RWPE2 (cell line): Measurements from ENCODE around the gene C14orf132.

Source experiments
- ATAC-seq: fragments of 200-7000 bp; cut with Tn5 transposase; 3 replicates; pipeline ENCODE4 v1.9.1; 2021; ENCODE audit warnings: low read depth
- DNase-seq: peaks from one replicate; pipeline ENCODE4 v3.0.0-alpha.2; 2020; ENCODE audit warnings: low spot score
- H3K27ac ChIP-seq: fragments of 450-650 bp; 2 replicates; pipeline ENCODE4 v1.5.1; 2017; ENCODE audit warnings: mild to moderate bottlenecking; ENCODE audit not compliant: poor library complexity, severe bottlenecking
- H3K27me3 ChIP-seq: fragments of 250-450 bp; sonication (Bioruptor Pico); 2 replicates; pipeline ENCODE4 v1.5.1; 2021; ENCODE audit warnings: mild to moderate bottlenecking, moderate library complexity; ENCODE audit not compliant: insufficient read depth, poor library complexity, severe bottlenecking
- H3K36me3 ChIP-seq: fragments of 250-450 bp; sonication (Bioruptor Pico); 2 replicates; pipeline ENCODE4 v1.5.1; 2020; ENCODE audit warnings: low read depth, mild to moderate bottlenecking, moderate library complexity
- H3K4me1 ChIP-seq: fragments of 250-450 bp; sonication (Bioruptor Pico); 2 replicates; pipeline ENCODE4 v1.5.1; 2021; ENCODE audit warnings: mild to moderate bottlenecking, moderate library complexity; ENCODE audit not compliant: insufficient read depth, poor library complexity, severe bottlenecking
- H3K4me3 ChIP-seq: fragments of 250-450 bp; sonication (Bioruptor Pico); 2 replicates; pipeline ENCODE4 v1.5.1; 2021; ENCODE audit warnings: mild to moderate bottlenecking, moderate library complexity; ENCODE audit not compliant: severe bottlenecking
- H3K9me3 ChIP-seq: fragments of 250-450 bp; sonication (Bioruptor Pico); 2 replicates; pipeline ENCODE4 v1.5.1; 2021; ENCODE audit warnings: mild to moderate bottlenecking, moderate library complexity; ENCODE audit not compliant: severe bottlenecking
- TF ChIP-seq, protein P1 (sequence below): fragments of 450-650 bp; IDR thresholded peaks from one replicate; pipeline ENCODE4 v1.5.1; 2017; ENCODE audit warnings: mild to moderate bottlenecking, moderate library complexity; ENCODE audit not compliant: poor library complexity, severe bottlenecking

Gene C14orf132

DNA sequence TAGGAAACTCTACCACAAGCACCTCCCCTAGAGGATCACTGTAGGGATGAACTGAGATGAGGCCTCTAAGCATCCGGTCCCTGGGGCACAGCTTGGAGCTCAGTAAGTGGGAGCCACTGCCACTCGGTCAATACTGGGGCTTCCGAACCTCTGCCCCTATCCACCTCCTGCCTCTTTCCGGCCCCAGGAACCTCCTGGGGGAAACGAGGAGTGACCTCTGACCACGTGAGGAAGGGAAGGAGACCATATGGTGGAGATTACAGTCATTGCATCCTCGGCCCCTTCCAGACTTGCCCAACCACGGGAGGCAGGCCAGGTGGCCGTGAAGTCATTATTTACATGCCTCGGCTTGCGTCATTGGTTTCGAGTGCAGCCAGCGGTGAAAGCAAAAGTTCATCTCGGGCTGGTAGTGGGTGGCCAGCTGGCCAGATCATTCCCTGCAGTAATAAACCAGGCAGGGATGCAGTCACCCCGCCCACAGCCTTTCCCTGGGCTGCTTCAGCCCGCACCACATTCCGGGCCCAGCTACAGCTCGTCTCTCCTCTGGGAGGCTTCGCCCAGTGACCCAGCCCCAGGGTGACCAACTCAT, 65.4 kb downstream of the C14orf132 start:
- H3K27ac ChIP-seq: peak overlapping the region; percentile 16
- H3K9me3 ChIP-seq: no peaks in the 10 kb centered on the region
- peak; percentile 87 for DNase-seq
- H3K27me3 ChIP-seq: no peaks in the 10 kb centered on the region
- H3K36me3 ChIP-seq: no peaks in the 10 kb centered on the region
- H3K4me1 ChIP-seq: peaks cover 9% of the 10 kb centered on the region
- TF ChIP-seq, protein P1, sequence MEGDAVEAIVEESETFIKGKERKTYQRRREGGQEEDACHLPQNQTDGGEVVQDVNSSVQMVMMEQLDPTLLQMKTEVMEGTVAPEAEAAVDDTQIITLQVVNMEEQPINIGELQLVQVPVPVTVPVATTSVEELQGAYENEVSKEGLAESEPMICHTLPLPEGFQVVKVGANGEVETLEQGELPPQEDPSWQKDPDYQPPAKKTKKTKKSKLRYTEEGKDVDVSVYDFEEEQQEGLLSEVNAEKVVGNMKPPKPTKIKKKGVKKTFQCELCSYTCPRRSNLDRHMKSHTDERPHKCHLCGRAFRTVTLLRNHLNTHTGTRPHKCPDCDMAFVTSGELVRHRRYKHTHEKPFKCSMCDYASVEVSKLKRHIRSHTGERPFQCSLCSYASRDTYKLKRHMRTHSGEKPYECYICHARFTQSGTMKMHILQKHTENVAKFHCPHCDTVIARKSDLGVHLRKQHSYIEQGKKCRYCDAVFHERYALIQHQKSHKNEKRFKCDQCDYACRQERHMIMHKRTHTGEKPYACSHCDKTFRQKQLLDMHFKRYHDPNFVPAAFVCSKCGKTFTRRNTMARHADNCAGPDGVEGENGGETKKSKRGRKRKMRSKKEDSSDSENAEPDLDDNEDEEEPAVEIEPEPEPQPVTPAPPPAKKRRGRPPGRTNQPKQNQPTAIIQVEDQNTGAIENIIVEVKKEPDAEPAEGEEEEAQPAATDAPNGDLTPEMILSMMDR: no peak
- peak; percentile 91 for ATAC-seq
- no peak overlapping the region for H3K4me3 ChIP-seq

DNA sequence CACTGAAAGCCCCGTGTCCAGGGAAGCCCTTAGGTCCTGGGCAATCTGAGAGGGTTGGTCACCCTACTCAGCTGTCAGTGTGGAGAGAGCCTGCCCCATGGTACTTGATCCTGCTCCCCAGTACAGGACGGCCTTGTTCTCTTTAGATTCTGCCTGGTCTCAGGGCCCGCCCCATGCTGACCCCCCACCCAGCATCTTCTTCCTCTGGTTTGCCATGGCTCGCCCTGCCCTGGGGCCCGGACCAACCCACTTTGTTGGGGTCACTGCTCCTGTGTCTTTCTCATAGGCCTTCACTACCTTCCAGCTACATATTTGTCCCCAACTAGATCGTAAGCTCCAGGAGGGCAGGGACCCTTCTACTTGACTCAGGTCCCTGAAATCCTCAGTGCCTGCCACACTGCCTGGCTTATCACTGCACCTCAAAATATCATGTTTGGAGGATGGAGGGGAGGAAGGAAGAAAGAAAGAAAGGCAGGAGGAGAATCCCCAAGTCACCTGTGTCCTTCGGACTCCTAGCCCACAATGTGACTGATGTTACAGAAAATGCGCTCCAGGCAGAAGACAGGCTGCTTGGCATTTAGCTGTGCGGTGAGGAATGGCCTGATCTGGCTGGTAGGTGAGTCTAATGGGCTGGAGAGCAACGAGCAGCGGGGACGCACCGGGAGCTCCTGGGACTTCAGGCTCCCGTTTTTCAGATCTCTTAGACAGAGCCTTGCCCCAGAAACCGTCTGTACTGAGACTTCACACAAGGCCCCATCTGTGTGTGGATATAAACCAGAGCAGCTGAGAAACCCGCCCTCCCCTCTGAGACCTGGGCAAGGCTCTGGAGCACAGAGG, 66.1 kb downstream of the C14orf132 start:
- Histone ChIP-seq H3K9me3 (no peaks in the 10 kb centered on the region), H3K4me1 (peaks cover 9% of the 10 kb centered on the region), H3K27me3 (no peaks in the 10 kb centered on the region), H3K36me3 (no peaks in the 10 kb centered on the region), H3K4me3 (no peak overlapping the region), H3K27ac (peak overlapping the region; percentile 16)
- ATAC-seq: no peak
- DNase-seq: peak; percentile 55
- TF ChIP-seq, protein P1: no peak

DNA sequence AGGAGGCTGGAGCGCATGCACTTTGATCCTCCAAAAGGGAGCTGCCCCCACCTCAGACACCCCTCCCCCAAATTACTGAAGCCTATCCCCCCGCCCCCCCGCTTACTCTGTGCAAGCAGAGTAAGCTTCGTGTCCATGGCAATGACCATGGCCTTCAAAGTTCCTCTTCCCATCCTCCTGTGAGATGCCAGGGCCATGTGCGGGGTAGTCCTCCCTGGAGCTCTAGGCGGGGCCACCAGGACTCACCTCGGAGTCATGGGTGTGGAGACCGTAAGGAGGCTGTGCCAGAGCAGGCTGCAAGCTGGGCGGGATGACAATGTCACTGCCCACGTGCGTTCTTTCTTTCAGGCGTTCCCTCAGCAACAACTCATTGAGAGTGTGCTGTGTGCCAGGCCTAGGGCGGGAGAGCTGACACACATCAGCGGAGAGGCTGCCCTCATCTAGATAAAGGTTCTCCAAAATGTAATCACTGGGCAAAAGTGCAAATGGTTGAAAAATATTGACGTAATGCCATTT, 66.8 kb downstream of the C14orf132 start:
- Histone ChIP-seq H3K27me3 (no peaks in the 10 kb centered on the region), H3K27ac (no peak overlapping the region)
- ATAC-seq: no peak

DNA sequence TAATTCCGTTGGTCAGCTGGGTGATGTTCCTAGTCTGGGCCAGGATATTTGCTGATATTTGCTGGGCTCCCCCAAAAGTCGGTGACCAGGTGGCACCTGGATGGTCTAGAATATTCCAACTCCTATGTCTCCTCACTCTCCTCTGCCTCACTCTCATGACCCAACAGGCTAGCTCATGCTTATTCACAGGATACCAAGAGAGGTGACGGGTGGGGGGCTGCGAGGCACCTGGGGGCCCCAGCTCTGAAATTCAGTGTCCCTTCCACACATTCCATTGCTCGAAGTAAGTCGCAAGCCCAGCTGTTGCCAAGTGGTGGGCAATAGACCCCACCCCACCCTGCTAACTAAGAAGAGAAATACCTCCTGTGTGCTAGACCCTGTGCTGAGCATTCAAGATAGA, 67.7 kb downstream of the C14orf132 start:
- H3K27ac ChIP-seq: no peak overlapping the region
- H3K9me3 ChIP-seq: no peaks in the 10 kb centered on the region
- H3K36me3 ChIP-seq: no peaks in the 10 kb centered on the region
- H3K4me3 ChIP-seq: no peak overlapping the region
- DNase-seq: peak; percentile 24
- peaks cover 9% of the 10 kb centered on the region for H3K4me1 ChIP-seq
- H3K27me3 ChIP-seq: no peaks in the 10 kb centered on the region
- ATAC-seq: no peak
- TF ChIP-seq, protein P1: no peak

More for the DNA sequence above, 66.8 kb downstream of the C14orf132 start:
- H3K4me3 ChIP-seq: no peak overlapping the region
- H3K36me3 ChIP-seq: no peaks in the 10 kb centered on the region
- peak; percentile 66 for DNase-seq
- H3K4me1 ChIP-seq: peaks cover 9% of the 10 kb centered on the region
- no peaks in the 10 kb centered on the region for H3K9me3 ChIP-seq
- TF ChIP-seq, protein P1: no peak
